Measurements from ENCODE around the gene PACRG.

The PACRG gene

DNA sequence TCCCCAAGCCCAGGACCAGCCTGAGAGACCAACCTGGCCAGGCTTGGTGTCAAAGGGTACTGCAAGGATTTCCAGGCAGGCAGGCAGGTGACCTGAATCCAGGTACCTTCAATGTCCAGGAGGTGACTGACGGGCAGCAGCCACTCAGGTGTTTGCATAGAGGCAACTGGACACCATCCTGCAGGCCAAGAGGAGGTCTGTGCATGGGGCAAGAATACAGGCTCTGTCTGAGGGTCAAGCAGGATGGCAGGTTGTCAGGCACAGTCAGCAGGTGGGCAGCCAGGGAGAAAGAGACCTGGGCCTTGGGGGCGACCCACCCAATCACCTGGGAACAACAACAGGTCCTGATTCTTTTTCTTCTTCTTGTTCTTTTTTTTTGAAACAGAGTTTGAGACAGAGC, 527.5 kb downstream of the PACRG start:
- no peak for DNase-seq

DNA sequence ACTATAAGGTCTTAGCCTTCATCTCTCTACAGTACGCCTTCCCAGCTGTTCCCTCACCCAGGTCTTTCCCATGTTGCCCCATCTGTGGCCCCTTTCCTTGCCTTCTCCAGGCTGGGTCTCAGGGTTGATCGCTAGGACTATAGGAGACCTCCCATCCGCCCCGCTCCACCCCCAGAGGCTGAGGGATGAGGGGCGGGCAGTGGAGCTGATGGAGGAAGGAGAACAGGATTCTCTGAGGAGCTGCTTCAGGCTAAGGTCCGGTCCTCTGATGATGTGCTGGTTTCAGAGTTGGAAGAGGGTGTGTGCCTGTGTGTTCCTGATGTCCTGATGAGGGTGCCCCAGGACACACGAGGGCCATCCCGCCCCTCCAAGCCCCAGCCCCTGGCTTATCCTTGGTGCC, 531.9 kb downstream of the PACRG start:
- DNase-seq: no peak

DNA sequence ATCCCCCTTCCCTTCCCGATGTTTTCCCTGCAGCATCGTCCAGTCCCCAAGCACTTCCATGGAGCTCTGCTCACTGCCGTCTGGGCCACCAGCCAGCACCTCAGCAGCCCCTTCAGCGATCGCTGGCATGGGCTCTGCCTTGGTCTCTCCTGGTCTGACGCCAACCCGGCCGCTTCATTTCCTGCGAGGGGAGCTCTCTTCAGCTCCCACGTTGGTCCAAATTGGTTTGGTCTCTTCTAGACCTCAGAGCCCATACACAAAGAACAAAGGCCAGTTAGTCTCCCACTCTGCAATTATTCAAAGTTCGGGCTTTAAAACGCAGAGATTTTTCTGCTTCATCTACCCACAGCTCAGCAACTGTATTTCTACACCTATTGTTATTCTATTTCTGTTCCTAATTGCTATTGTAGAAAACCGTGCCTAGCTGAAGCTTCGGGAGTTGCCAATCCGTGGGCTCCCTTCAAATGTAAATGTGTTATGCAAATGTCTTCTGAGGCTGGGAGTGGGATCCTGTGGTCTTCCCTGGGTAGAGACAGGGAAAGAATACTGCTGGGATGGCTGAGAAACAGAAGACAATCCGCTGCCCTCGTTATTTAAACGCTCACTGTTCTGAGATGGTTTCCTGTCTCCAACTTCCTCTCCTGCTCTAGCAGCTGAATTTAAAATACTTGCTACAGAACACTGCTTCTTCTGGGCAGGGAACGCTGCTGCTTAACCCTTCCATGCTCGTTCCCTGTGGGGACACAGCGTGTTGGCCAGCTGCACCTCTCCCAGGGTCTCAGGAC, 532.5 kb downstream of the PACRG start:
- DNase-seq: no peak

DNA sequence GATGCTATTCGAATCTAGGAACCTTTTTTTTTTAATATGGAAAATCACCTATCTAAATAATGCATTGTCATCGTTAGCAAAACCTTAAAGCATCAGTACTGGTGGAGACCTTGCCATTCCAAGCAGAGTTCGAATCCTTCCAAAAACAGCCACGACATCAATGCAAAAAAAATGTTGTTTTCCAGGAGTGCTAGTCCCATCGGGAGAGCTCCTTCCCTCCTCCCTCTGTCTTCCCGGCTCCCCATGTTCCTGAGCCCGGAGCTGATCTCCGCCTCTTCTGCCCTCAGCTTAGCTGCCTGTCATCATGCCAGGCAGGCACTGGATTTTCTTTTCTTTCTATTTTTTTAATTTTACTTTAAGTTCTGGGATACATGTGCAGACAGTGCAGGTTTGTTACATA, 533.1 kb downstream of the PACRG start:
- DNase-seq: no peak

DNA sequence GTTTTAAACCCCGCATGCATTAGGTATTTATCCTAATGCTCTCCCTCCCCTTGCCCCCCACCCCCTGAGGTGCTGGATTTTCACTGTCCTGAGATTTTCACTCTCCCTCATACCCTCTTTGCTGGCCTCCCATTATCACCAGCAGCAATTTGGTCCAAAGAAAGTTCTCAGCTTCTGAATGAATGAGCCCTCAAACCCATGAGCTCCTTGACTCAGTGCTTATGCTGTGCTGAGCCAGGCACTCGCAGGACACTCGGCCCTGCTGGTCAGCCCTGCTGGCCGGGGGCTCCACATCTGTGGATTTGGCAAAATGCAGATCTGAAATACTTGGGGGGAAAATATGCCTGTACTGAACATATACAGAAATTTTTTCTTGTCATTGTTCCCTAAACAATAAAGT, 533.6 kb downstream of the PACRG start:
- DNase-seq: no peak

DNA sequence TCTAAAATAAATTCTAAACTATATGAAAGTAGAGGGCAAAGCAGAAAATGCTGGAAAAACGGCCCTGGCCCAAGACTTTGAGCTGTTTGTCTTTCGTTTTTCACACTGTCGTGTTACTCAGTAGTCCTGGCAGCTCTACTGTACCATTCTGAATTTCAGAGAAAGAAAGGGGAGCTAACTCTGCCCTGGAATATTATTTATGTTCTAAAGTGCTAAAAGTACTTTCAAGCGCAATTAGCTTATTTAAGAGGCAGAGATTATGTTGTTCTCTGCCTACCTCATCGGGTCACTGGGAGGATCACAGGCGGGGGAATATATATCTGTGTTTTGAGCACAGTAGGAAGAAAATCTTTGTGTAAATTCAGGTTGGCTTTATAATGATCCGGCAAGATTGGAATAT, 534.3 kb downstream of the PACRG start:
- no peak for DNase-seq

DNA sequence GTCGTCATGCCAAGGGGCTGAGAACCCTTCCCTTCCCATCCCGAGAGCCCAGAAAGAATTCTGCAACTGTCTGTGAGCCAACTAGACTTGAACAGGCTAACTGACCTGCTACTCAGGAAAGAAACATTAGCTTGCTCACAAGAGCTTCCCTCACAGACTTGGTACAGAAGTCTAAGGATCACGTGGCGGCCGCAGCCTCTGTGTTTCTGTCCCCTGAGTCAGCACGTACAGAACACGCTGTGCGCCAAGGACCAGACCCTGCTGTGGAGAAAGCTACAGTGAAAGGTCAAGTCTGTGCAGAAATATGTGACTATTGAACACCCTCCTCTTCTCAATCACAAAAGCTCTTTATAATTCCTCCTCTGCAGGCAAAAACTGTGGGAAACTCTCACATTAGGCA, 535.4 kb downstream of the PACRG start:
- no peak for DNase-seq

DNA sequence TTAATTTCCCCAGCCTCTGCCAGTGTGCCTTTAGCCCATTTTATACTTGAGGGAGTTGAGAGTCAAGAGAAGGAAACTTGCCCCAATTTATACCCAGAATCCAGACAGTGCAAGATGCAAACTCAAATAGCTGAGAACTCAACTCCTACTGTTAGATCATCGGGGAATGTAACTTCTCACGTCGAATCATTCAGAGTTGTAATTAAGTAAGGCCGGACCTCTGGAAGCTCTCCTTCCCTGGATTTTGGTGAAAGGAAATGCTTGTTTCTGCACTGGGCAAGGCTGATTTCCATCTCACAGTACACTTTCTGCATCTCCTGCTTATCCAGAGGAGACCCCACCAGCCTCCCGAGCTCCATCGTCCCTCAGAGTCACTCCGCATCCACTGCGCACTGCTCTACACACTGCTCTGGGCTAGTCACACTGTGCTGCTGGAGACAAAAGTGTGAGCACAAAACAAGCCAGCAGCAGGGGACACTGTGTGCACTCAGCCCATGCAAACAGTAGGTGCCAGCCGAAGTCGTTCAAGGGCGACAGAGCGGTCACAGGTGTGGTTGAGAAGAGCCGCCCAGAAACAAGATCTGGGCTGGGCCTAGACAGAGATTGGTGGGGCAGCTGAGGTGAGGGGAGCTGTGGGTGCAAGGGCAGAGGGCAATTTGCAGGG, 536.4 kb downstream of the PACRG start:
- no peak for DNase-seq

DNA sequence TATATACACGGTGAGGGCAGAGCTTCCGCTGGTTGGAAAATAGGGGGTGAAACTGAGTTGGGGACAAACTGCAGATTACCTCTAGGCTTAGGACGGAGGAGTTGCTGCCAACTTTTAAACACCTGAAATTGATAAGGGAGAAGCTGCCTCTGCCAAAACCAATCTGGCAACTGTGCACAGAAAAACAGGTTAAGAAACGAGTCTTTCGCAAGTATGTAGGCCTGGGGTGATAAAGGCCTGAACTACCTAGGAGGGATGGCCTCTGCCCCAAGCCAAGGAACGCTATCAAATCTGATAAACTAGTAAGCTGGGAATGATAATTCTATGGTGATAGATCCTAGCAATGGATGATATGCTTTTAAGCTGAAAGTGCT, 536.9 kb downstream of the PACRG start:
- DNase-seq: no peak

DNA sequence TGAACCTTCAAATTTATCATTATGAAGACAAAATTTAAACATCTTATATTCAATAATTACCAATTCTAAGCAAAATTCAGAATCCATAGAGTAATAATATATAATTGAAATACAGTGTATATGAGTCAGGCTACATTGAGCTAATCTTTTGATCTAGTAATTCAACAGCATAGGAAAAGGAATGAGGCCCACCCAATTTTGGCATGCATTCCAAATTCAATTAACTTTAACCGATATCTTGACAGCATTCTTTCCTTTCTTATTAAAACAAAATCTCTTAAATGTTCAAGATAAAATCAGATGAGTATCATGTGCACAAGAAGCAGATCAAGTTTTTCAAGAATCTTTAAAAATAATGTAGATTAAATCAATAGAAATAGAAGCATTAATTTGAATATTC, 553.9 kb downstream of the PACRG start:
- no peak for DNase-seq

DNA sequence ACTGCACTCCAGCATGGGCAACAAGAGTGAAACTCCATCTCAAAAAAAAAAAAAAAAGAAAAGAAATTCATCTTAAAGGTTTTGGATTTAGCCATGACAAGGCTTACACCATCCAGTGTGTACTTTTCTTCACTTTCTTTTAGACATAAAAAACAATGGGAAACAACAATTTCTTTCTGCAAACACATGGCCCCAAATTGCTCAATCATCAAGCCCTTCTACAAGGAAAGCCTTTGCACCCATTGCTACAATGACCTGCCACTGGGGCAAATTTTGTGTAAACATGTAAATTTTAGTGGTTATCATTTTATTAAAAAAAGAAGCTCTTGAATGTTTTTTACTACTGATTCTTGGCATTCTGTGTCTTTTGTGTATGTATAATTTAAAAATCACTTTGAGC, 554.9 kb downstream of the PACRG start:
- no peak for DNase-seq

DNA sequence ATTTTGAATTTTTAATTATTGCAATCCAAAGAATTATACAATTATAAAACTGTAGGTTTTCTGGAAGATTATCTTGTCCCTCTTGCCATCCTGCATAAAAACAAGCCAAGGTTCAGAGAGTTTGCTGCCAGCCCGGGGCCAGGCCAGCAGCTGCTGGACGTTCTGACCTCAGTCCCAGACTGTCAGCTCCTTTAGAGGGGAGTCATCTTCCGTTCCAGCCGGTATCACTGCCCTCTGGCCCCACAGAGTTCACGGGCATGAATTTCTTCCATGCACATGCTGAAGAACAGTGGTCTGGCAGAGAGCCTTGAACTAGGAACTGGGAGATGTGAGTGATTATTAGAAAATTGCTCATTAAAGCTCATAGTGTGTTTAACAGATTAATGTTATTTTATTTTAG, 556.4 kb downstream of the PACRG start:
- DNase-seq: no peak

DNA sequence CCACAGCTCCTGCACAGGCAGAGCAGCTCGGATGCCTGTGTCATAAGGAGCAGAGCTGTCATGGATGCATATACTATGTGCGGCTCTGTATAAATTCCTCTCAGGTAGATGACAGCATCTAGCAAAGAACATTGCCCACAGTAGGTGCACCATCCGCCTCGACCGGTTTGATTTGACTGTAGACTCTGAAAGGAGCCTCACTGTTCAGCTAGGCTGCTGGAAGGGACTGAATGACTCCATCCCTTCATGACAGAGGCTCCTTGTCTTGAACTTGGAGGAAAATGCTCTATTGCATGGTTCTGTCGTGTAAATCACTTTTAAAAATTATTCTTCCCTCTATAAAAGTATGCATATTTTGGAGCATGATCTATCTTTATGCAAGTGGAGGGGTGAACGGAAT, 557.9 kb downstream of the PACRG start:
- no peak for DNase-seq

DNA sequence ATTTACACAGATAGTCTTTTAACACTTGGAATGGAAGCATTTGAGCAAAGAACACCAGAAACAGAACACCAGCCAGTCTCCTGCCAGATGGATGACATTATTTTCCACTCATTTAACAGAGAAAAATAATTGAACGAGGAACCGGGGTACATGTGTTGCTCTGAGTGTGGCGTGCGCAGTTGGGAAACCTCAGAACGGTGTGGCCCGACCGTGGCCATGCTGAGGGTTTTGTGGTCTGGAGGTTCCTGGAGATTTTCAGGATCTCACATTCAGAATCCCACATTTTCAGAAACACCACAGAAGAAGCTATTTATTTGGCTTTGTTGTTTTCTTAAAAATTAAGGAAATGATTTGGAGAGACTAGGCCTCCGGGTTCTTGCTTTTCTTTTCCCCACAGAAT, 559.9 kb downstream of the PACRG start:
- no peak for DNase-seq

DNA sequence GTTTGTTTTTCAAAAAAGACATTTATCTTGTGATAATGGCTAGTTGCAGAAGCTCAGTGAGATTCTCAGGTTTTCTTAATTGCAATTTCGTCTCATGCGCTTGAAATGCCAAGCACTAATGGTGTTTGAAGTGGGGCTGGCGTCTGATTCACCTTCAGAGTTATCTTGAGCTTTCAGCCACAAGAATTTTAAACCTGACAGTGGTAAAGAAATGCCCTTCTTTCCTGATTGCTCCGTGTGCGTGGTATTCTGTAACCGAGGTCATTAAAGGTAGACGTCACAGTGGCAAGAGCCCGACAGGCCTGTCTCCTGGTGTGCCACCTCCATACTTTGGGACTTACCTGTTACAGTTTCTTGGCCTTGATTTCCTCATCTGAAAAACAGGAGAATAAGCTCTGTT, 560.3 kb downstream of the PACRG start:
- no peak for DNase-seq

DNA sequence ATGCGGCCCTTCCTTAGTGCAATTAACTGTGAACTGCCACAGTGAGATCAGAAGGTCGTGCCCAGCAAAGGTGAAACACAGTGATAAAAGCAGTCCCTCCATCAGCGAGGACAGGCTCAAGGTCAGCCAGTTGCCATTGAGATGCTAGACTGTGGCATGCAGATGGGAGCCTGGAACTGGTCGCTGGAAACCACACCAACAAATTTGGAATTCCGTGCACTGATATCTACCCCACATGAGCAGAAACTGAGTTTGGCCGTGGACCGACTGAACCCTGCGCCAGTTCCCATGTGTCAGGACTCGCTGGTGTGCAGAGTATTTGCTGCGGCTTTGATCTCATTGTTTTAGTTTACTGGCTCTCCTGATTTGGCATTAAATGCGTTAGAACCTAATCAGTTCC, 561.1 kb downstream of the PACRG start:
- no peak for DNase-seq

DNA sequence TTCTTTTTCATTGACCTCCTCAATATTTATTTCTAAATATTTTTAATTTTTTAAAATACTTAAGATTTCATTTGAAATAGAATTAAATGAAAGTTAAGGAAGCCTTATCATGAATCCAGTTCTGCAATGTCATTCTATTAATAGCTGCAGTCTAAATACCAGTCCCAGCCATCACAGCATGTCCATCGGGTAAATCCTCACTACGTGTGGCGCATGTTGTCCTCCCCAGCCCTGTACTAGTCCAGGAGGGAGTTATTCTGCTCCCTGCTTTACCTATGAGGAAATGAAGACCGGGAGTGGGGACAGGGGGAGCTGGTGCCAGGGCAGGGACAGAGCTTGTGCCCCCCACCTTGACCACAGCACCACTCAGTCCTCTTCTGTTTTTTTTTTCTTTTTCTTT, 561.7 kb downstream of the PACRG start:
- no peak for DNase-seq

DNA sequence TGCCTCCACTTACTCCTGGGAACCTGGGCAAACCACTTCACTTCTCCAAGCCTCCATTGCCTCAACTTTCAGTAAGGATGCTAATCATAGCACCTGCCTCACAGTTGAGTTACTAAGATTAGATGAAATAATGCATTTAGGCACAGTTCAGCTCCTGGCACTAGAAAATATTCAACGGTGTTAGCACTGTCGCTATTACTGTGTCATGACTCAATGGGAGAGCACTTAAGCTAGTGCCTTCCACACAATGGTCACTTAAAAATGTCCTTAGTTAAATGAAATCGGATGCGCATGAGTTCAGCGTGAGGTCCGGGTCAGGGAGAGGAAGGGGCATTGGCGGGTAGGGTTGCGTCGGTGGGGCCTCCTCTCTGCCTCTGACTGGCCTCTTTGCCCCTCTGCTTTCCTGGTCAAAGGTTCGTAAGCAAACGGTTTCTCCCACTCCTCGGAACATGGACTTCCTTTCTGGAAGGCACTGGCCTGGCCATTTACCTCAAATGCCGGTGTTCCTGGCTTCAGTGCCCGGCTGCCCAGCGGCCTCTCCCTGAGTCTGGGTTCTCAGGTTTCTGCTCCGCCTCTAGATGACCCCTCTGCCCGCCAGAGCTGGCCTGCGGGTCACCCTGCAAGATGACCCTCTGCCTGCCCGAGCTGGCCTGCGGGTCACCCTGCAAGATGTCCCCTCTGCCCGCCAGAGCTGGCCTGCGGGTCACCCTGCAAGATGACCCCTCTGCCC, 562.9 kb downstream of the PACRG start:
- DNase-seq: no peak

DNA sequence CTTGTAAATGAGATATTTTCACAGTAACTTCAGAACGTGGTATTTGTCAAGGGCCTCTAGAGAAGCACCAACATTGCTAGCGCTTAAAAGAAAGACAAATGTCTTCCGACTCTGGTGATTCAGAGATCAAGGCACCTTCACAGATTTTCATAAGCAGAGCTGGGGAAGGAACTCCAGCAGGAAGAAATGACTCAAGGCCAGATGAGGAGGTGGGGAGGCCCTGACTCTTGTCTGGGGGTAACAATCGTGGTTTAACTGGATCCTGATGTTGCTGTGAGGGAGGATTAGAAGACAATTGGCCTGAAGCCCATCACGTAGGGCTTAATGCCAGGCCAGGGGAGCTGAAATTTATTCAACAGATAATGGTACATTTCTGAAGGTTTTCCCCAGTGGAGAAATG, 563.8 kb downstream of the PACRG start:
- no peak for DNase-seq

DNA sequence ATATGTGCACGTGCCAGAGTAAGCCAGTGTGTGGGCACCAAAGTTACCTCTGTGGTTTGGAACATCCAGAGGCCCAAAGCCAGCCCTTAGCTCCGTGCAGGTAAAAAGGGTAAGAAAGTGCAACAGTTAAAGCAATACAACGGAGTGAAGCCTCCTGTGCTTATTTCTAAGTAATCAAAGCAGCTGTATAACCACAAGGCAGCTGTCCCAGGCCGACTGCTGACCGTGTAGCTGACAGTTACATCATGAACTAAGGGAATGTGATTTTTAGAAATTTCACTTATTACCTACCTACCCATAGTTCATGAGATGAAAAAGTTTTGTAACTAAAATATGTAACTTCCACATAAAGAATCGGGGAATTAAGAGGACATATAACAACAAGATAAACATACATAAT, 565.5 kb downstream of the PACRG start:
- no peak for DNase-seq

DNA sequence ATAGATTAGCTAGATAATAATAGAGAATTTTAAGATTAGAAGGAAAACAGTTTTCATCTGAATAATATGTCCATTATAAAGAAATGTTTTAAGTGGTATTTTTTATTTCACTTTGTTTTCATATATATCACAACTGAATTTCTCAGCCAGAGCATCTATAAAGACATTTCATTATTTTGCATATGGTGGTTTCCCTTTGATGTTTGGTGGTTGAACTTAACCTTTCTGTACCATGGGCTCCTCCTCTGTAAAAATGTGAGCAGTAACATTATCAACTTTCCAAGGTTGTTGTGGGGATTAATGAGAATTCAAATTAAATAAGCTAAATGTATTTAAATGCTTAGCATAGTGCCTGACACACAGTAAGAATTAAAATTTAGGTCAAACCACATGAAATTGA, 567.0 kb downstream of the PACRG start:
- no peak for DNase-seq

DNA sequence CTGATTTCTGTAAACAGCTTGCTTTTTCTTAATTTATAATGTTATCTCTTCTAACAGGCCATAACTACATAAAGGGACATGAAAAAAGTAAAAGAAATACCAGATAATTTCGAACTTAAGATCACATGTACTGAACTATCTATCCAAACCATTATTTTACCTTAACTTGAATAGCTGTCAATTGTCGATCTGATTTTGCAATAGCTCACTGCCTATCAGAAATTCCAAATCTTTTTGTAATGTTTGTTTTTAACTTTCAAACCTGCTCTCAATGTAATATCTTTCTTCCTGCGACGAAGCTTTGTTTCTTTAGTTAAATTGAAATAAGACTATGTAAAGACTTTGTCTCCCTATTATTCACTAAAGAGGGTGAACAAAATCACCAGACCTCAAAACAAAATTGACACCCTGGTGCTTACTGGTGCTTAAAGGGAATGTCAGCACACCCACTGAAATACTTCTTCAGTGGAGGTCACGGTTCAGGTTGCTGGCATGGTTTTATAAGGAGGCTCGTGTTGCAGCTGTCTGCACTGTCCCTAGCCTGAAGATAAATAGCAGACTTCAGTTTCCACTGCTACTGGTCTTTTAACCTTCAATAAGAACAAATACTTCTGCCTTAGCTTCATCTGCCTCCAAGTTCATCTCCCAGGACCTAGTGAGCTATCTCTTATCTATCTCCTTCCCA, 569.2 kb downstream of the PACRG start:
- DNase-seq: no peak

DNA sequence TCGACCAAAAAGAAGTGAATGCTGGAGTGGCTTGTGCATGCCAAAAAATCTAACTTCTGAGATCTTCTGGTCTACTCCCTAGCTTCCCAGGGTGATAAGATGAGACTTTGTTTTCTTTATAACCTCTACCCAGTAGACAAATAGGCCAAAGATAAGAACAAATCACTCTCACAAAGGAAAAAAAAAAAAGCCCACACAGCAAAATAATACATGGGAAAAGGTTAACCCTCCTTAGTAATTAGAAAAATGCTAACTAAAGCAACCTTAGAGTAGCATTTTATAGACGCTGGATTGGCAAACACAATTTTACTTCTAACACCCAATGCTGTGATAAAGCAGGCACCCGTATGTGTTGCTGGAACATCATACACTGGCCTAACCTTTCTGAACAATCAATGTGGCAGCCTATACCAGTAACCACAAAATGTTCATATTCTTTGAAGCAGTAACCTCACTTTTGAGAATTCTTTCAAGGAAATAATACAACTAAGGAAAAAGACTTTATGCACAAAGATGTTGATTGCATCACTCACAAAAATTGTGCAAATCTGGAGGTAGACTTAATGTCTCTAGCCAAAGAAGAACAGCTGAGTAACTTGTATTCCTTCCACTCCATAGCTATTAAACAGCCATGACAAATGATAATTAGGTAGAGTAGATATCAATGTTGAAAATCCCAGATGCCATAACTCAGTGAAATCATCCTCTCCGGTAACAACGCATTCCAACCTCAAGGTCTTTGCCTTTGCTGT, 570.5 kb downstream of the PACRG start:
- no peak for DNase-seq
